Gastroesophageal sphincter (tissue), 3 donors: ENCODE measurements around the gene PLPP6.

Experiments used
- CTCF ChIP-seq, 4 experiments: fragments of 200-600 bp in 2 of 4; fragments of 450-650 bp in 2 of 4; sonication (generic) in 1 of 4; IDR thresholded peaks; one replicate each; pipeline ENCODE4 v1.5.1; 2017 to 2019; ENCODE audit warnings: antibody characterized with exemption in 4 of 4, mild to moderate bottlenecking in 2 of 4, moderate library complexity in 2 of 4
- EP300 ChIP-seq: sonication (generic); formaldehyde crosslinking; IDR thresholded peaks from one replicate; pipeline ENCODE4 v1.6.1; 2017; ENCODE audit warnings: antibody characterized with exemption, mild to moderate bottlenecking
- POLR2A ChIP-seq, 2 donors: fragments of 450-650 bp; IDR thresholded peaks; one replicate each; pipeline ENCODE4 v1.6.1; 2017; ENCODE audit warnings: antibody characterized with exemption in 2 of 2, mild to moderate bottlenecking in 2 of 2, moderate library complexity in 1 of 2
- POLR2AphosphoS5 ChIP-seq: sonication (generic); formaldehyde crosslinking; IDR thresholded peaks from one replicate; pipeline ENCODE4 v1.6.1; 2017; ENCODE audit warnings: antibody characterized with exemption

- TF ChIP-seq CTCF (IDR thresholded peaks at IDR 0.05) (no peak), POLR2A (IDR thresholded peaks at IDR 0.05) (no peak), EP300 (no peak), POLR2AphosphoS5 (no peak)
Measured at GRCh38 chr9:4713849-4714248, 51.8 kb downstream of the PLPP6 start.
